HEK293T (cell line): ENCODE results near the gene RNASE7.

Experiments
- BHLHE40 ChIP-seq: fragments of 450-650 bp; IDR thresholded peaks from 2 replicates; pipeline ENCODE4 v1.6.1; 2016; ENCODE audit warnings: mild to moderate bottlenecking, moderate library complexity, borderline replicate concordance
- ELF4 ChIP-seq: fragments of 450-650 bp; IDR thresholded peaks from 2 replicates; pipeline ENCODE4 v1.6.1; 2017; ENCODE audit warnings: antibody characterized with exemption
- FOXM1 ChIP-seq: fragments of 450-650 bp; IDR thresholded peaks from 2 replicates; pipeline ENCODE4 v1.6.1; 2017; ENCODE audit warnings: mild to moderate bottlenecking, borderline replicate concordance
- NFRKB ChIP-seq: fragments of 450-650 bp; IDR thresholded peaks from 2 replicates; pipeline ENCODE4 v1.6.1; 2016; ENCODE audit warnings: mild to moderate bottlenecking, moderate library complexity
- SUZ12 ChIP-seq: fragments of 450-650 bp; IDR thresholded peaks from 2 replicates; pipeline ENCODE4 v1.6.1; 2016; ENCODE audit warnings: mild to moderate bottlenecking

DNA sequence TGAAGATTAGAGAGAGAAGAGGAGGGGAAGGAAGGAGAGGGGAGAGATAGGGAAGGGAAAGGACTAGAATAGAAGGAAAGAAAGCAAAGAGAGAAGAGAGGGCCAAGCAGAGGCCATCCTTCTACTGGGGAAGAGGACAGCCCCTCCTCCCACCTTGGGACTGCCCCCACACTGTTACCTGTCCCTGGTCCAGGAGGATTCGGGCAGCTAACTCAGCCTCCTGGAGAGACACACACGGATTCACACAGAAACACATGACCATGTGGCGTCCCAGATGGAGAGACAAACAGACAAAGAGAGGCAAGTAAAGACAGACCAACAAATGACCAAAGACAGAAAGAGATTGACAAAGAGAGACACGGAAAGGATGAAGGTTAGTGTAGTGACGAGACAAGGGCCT is 19.5 kb upstream of the RNASE7 start:
- TF ChIP-seq ELF4 (no peak), SUZ12 (no peak), FOXM1 (no peak), BHLHE40 (no peak), NFRKB (no peak)
